COLO668 (cell line): ENCODE results near the gene SGSH.

Experiments used
- DNase-seq: peaks from one replicate; lab custom pipeline; 2025; ENCODE audit not compliant: unreplicated experiment; lab: John Stamatoyannopoulos, UW

SGSH gene

GRCh38 chr17:80227666-80228065 is 7.5 kb upstream of the SGSH start:
- no peak for DNase-seq

GRCh38 chr17:80227156-80227555 is 7.0 kb upstream of the SGSH start:
- no peak for DNase-seq

GRCh38 chr17:80225230-80225629 is 5.1 kb upstream of the SGSH start:
- no peak for DNase-seq

GRCh38 chr17:80224683-80225082 is 4.5 kb upstream of the SGSH start:
- DNase-seq = no peak

- no peak for DNase-seq
Observed at GRCh38 chr17:80223838-80224497, 3.8 kb upstream of the SGSH start.

GRCh38 chr17:80223142-80223815 is 3.1 kb upstream of the SGSH start:
- no peak for DNase-seq

- no peak for DNase-seq
Observed at GRCh38 chr17:80222376-80223141, 2.4 kb upstream of the SGSH start.

- DNase-seq = no peak
Observed at GRCh38 chr17:80221351-80222105, 1.4 kb upstream of the SGSH start.

- DNase-seq = no peak
Observed at GRCh38 chr17:80220736-80221215, 643 bp upstream of the SGSH start.

GRCh38 chr17:80219763-80220053 is 425 bp downstream of the SGSH start:
- no peak for DNase-seq

GRCh38 chr17:80219013-80219762 is 945 bp downstream of the SGSH start:
- DNase-seq = peak; percentile 10

- DNase-seq = no peak
Observed at GRCh38 chr17:80218391-80218790, 1.7 kb downstream of the SGSH start.

GRCh38 chr17:80217703-80218362 is 2.3 kb downstream of the SGSH start:
- no peak for DNase-seq

GRCh38 chr17:80216473-80217456 is 3.4 kb downstream of the SGSH start:
- no peak for DNase-seq

GRCh38 chr17:80214878-80215210 is 5.3 kb downstream of the SGSH start:
- no peak for DNase-seq

- DNase-seq = no peak
Observed at GRCh38 chr17:80214012-80214877, 5.9 kb downstream of the SGSH start.

GRCh38 chr17:80213643-80213975 is 6.5 kb downstream of the SGSH start:
- DNase-seq = no peak

GRCh38 chr17:80212962-80213642 is 7.0 kb downstream of the SGSH start:
- no peak for DNase-seq
